Fibroblast of lung (primary cell): ENCODE data around the gene PRRX2.

Experiments used
- CTCF ChIP-seq, 2 donors: IDR thresholded peaks in 1 of 2; conservative IDR thresholded peaks in 1 of 2; 1 replicate in 1 of 2; 2 replicates in 1 of 2; pipeline ENCODE4 v1.5.1; 2011 to 2012; ENCODE audit warnings: low read length in 2 of 2, control low read depth in 1 of 2, inconsistent platforms in 1 of 2, low read depth in 1 of 2, mild to moderate bottlenecking in 1 of 2
- EZH2 ChIP-seq: IDR thresholded peaks from 2 replicates; pipeline ENCODE4 v1.5.1; 2012; ENCODE audit warnings: low read length, control low read depth, mild to moderate bottlenecking; ENCODE audit errors: missing control alignments

- TF ChIP-seq CTCF (conservative IDR thresholded peaks at IDR 0.05 in 1 of 2, IDR thresholded peaks at IDR 0.05 in 1 of 2; ENCODE audit: low read depth in 1 of 2, low read length in 2 of 2) (no peak), EZH2 (no peak)
These were observed 28.3 kb upstream of the PRRX2 start for GRCh38 chr9:129637102-129637501.
